ENCODE measurements around the gene PMEL.

GRCh38 chr12:55934773-55935172 is 31.1 kb downstream of the PMEL start:
- TF ChIP-seq CTCF (IDR thresholded peaks at IDR 0.05) (no peak), EP300 (IDR thresholded peaks at IDR 0.05) (no peak), POLR2A (IDR thresholded peaks at IDR 0.05) (no peak), POLR2AphosphoS5 (IDR thresholded peaks at IDR 0.05) (no peak)
